ENCODE results near the gene NDUFS7.
"Not testable (repeated sequence)": the region's sequence is repeated elsewhere in the genome, so short reads cannot be mapped to it uniquely, and the experiment has no call there.

Gene NDUFS7

DNA sequence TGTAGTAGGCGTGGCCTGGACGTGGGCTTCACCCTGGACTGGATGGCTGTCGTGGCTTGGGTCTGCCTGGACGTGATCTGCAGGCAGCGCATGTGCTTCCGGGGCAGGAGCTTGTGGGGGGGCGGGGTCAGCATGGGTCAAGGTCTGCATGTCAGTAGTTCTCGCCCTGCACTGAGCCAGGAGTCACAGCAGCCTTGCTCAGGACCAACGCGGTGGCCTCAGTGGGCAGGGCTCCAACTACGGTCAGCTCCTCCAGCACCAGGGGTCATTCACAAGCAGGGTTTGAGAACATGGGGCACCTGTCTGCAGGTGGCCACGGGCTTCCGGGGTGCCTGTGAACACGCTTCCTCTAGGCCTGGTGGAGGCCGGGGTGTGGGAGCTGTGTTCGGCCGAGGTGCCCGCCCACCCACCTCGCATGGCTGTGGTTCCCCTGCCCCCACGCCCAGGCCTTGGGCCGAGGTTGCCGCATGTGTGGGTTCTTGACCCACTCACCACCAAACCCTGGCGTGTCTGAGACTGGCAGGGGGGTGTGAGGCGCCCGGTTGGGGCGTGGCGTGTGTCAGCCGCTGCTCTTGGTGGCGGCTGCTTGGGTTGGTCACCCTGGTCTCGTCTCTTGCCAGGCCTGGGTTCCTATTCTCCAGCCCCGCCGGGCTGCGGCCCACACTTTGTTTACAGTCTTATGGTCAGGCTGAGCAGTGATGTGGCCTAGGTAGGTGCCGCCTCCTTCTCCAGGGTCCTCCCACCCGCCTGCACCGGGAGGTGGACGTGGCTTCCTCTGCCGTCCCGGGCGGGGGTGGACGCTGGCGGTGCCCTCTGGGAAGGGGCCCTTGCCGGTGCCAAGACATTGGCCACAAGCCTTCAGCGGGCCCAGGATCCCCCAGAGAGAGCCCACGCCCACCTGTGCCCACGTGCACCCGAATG is 49.7 kb downstream of the NDUFS7 start:
- DNase-seq (ENCODE audit: low read depth): no peak

DNA sequence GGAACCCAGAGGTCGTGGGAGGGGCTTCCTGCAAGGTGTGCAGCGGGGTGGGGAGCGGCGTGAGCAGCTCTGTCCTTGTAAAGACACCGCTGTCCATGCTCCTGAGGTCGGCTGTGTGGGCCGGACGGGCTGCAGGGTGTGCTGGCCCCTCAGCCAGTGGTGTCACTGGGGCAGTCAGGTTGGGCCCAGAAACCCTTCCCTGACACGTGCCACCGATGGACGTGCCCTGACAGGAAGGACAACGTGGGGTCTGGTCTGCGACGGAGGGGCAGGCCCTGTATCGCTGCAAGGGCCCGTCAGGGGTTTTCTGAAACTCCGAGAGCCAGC is 50.3 kb downstream of the NDUFS7 start:
- no peak for DNase-seq (ENCODE audit: low read depth)

DNA sequence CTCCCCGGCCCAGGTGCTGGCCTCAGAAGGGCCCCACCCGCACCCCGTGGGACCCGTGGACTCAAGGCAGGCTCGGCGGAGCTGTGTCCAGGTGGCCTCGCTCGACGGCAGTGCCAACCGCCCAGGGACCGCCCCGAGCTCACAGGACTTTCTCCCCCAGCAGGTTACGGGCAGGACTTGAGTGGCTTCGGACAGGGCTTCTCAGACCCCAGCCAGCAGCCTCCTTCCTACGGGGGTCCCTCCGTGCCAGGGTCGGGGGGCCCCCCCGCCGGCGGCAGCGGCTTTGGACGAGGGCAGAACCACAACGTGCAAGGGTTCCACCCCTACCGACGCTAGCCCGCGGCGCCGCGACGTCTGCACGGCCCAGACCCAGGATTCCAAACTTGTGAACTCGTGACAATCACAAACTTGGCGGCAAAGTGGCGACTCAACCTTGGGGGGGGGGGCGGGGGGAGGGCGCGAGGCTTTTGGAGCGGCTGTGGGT is 50.9 kb downstream of the NDUFS7 start:
- DNase-seq (ENCODE audit: low read depth): no peak

DNA sequence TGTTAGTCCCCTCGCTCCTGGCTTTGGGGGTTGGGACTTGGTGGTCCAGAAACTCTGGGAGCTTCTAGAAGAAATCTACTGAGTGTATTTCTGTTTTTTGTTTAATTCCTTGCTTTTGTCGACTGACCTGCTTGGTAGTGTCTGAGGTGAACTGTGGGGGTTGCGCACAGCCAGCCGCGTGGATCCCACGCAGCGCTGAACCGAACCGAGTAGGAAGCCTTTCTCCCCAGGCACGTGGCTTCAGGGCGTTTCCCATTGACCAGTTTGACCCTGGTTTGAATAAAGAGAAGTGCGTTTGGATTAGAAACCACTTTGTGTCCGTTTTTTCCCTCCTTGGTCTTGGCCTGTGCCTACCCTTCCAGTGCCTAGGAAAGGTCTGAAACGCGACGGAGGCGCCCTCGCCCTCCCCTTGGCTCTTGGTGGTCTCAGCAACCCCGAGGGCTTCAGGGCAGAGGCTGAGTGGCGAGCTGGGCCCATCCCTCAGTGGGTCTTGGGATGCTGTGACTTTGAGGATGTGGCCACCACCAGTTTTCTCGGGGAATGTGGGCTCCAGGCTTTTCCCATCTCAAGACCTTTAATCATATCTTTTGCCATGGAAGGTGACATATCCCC is 51.8 kb downstream of the NDUFS7 start:
- no peak for DNase-seq (ENCODE audit: low read depth)

DNA sequence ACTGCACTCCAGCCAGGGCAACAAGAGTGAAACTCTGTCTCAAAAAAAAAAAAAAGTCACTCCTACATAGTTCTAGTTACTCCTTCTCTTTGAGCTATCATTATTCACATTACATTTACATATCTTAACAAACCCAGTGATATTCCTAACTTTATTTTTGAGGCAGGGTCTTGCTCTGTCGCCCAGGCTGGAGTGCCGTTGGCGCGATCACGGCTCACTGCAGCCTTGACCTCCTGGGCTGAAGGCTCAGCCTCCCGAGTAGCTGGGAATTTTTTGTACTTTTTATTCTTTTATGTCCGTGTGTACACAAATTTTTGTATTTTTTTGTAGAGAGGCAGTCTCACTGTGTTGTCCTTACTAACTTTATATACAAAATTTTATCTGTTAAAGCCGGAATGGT is 53.9 kb downstream of the NDUFS7 start:
- no peak for DNase-seq (ENCODE audit: low read depth)

DNA sequence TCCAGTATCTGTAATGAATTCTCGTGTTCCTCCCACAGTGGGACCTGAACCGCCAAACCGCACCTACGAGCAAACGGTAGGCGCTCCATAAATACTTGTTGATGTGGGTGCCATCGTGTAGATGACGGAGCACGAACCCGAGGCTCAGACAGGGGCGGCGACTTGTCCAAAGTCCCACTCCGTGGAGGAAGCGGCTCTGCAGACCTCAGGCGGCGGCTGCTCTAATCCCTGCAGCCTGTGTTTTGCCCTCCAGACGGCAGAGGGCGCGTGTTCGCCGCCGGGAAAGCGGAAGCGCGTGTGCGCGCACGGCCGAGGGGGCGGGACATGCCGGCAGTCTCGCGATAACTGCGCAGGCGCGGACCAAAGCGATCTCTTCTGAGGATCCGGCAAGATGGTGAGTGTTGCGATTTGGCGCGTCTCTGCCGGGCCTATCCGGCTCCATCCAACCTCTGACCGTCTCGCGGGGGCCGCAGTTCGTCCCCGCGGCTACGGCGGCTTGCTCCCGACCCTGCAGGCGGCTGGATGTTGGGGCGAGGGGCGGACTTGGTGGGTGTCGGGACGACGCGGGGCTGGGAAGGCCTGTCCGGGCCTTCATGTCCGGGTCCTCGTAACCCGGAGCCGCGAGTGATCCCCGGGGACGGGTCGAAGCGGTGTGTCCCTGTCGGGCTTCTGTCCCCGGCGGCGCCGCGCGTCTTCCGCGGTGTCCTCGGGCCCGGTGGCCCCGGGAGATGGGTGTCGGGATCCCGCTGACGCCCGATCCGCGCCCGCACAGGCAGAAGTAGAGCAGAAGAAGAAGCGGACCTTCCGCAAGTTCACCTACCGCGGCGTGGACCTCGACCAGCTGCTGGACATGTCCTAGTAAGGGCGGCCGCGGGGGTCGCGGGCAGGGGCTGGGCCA is 54.6 kb downstream of the NDUFS7 start, which contains the start of gene RPS15:
TSS of gene RPS15 (plus strand) at position 362 of the 898 bp plus-strand sequence. CDS start at position 392, 30 bp downstream.
- peak; percentile 68 for DNase-seq (ENCODE audit: low read depth)

DNA sequence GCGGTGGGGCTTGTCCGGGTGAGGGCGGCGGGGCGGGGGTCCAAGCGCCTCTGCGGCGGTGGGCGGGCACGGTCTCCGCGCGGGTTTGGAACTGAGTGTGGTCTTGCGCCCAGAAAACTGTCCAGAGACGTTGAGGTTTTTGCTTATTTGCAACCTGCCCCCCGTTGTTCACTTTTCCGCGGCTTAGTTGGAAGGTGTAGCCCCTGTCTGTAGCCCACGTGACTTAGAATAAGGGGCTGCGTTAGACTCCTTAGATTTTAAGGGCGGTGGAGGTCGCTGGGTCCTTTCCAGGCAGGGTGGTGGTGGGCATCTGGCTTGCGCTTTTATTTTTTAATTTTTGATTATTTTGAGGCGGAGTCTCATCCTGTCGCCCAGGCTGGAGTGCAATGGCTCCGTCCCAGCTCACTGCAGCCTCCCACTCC is 55.2 kb downstream of the NDUFS7 start:
- DNase-seq (ENCODE audit: low read depth): no peak

DNA sequence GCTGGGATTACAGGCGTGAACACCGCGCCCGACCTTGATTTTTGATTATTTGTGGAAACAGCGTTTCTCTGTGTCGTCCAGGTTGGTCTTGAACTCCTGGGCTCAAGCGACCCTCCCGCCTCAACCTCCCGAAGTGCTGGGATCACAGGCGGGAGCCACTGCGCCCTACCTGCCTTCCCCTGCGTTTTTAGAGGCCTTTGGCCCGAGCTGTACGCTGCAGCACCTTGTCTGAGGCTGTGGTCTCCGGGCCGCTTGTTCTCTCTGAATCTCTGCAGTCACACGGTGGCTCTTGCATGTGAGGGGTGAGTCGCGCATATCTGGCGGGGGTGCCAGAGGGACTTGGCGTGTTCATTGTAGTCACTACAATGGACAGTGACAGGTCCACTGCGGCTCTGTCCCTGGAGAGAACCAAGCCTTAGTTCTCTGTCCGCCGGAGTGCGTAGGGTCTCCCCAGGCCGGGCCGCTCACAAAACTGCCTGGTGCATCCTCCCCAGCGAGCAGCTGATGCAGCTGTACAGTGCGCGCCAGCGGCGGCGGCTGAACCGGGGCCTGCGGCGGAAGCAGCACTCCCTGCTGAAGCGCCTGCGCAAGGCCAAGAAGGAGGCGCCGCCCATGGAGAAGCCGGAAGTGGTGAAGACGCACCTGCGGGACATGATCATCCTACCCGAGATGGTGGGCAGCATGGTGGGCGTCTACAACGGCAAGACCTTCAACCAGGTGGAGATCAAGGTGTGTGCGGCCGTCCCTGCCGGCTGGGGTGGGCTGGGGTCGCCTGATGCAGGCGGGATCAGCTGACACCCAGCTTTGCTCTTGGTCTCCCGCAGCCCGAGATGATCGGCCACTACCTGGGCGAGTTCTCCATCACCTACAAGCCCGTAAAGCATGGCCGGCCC is 56.1 kb downstream of the NDUFS7 start:
- DNase-seq (ENCODE audit: low read depth): not testable (repeated sequence)

DNA sequence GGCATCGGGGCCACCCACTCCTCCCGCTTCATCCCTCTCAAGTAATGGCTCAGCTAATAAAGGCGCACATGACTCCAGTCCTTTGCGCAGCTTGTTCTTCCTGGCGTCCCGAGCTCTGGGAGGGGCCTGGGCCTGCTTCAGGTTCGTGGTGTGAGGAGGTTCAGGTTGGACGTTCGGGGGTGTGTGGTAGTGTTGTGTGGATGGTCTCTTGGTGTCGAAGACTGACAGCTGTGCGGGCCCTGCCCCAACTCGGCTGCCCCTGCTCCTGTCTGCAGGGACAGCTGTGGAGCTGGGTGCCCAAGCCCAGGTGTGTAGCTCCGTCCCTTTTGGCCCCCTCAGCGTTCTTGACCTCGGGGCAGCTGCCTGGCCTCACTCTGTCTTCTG is 56.7 kb downstream of the NDUFS7 start:
- no peak for DNase-seq (ENCODE audit: low read depth)

DNA sequence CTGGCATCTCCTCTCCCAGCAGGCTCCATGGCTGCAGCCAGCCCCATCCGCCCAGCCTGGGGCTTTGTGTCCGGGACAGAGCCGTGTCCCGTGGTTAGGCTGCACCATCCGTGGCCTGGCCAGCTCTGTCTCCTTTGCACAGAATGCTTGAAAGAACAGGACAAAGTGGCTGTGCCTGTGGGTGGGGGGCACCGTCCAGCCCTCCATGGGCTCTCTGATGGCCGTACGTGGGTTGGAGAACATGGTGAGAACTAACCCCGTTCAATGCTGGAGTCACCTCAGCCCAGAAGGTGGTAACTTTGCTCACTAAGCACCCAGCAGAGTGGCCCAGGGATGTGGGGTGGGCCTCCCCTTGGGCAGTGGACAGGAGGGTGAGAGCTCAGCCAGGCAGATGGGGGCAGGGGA is 57.3 kb downstream of the NDUFS7 start:
- no peak for DNase-seq (ENCODE audit: low read depth)

DNA sequence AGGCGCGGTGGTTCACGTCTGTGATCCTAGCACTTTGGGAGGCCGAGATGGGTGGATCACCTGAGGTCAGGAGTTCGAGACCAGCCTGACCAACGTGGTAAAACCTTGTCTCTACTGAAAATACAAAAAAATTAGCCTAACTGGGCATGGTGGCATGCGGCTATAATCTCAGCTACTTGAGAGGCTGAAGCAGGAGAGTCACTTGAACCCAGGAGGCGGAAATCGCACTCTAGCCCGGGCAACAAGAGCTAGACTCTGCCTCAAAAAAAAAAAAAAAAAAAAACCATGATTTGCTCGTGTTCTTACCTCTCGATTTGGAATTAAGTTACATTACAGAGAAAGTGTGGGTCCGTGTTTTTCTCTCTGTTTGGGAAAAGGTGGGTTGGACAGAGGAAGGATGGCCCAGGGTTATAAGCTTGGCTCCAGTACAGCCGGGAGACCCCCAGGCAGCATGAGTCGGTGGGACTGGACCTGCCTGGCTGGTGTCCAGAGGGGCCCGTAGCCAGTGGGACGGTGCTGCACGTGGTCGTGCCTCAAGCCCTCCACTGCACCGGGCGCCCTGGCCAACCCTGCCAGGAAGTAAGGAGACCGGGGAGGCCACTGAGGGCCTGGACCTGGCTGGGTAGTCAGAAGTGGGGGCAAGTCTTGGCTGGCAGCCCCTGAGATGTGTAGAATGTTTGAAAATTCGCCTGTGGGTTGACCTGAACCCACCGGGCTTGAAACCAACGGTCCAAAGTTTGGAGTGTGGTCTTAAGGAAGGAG is 58.2 kb downstream of the NDUFS7 start:
- no peak for DNase-seq (ENCODE audit: low read depth)
